ENCODE measurements around the gene ICE1.
"Not testable (repeated sequence)": the region's sequence is repeated elsewhere in the genome, so short reads cannot be mapped to it uniquely, and the experiment has no call there.

ICE1 gene

DNA sequence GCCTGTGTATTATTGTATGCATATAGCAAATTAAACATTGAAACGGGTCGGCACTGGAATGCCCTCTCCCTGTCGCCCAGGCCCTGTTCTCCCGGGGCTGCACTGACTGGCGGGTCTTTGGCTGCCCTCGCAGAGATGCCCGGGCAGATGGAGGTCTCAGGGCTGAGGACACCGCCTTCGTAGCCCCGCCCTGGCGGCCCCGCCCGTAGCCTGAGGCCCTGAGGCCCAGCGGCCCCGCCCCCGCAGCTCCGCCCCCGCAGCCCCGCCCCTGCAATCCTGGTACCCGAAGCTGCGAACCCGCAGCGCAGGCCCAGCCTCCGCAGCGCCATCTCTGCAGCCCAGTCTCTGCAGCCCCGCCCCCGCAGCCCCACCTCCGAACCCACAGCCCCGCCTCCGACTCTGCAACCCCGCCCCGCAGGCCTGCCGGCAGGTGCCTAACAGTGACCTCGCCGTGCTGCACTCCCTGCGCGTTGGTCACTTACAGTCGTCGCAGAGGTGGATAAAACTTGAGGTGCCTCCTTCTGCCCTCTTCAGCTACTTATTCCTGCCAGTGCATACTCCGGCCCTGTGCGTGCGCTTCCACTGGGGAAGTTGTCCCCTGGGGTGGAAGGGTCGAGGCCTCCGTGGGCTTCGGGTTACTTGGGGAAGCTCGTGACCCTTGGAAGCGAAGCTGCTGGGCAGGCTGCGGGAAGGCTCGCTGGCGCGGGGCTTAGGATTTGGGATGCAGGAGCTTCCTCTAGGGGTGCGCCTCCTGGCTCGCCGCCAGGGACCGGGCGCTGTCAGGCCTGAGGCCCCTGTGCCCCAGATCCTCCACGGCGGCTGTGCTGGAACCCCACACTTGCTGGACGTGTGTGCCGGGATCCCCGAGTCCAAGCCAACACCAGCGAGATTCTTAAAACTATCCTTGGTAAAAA, 72.3 kb downstream of the ICE1 start:
- peak; percentile 69 for DNase-seq

DNA sequence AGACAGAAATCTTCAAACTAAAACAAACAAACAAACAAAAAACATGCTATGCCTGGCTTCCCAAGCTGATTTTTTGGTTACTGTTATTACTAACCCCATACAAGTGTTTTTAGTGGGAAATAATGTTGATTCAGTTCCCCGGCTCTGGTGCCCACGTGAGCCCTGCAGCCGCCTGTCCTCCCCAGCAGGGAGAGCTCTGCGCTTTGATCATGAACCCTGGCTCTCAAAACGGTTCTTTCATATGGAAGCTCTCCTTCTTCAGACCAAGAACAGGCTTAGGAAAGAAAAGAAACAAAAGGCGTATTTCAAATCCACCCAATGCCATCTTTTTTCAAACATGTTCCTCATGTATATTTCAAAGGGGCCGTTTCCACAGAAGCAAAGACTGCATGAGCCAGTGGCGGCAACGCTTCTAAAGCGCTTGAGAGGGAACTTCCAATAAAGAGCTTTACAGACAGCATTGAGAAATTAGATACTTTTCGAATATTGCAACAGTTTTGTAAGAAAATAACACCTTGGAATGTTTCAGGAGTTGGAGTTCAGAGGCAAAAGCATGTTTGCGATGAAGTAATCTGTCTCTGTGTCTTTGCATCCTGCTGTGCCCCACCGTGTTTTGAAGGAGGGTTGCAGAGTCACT, 74.8 kb downstream of the ICE1 start:
- peak; percentile 31 for DNase-seq

DNA sequence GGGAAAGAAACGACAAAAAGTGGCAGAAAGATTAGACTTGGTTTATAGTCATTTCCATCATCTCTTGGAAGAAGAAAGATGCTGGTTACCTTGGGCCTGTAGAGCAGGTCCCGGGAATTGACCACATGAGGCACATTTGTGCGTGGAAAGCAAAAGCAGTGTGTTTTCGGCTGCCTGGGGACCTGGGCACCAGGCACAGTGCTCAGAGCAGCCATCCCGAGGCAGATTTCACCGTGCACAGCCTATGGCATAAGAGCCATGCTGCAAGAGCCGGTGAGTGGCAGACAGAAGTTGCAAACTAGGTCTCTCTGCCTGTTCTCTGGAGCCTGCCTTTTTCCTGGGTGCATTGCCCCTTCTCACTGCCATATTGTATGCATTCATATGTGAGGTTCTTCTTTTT, 77.0 kb downstream of the ICE1 start:
- DNase-seq = no peak

DNA sequence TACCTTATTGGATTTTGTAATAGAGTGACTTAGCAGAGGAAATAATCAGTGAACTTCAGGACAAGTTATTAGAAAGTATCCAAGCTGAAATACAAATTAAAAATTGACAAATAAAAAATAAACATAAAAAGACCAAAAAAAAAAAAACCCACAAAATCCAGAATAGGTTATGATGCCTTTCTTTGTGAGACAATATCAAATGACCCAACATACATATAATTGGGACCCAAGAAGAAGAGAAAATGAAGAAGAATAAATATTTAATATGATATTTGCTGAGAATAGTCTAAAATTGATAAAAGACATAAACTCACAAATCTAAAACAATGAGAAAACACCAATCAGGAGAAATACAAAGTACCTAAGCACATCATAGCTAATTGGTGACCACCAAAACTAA, 81.8 kb downstream of the ICE1 start:
- DNase-seq = no peak

DNA sequence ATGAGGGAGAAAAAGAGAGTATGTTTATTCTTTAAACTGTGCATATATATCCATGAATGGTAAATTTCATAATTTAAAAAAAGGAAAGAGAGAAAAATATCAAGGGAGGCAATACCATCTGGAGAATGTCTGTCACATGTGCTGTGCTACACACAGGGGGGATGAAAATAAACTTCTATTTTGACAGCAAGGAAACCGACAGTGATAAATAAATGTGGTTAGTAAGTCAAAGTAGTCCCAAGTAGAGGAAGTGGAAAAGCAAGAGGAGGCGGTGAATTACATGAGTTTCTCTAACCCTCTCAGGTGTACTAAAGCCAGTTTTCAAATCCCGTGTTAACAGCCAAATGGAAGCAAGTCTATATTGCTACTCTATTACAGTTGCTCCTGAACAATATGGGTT, 83.3 kb downstream of the ICE1 start:
- no peak for DNase-seq

DNA sequence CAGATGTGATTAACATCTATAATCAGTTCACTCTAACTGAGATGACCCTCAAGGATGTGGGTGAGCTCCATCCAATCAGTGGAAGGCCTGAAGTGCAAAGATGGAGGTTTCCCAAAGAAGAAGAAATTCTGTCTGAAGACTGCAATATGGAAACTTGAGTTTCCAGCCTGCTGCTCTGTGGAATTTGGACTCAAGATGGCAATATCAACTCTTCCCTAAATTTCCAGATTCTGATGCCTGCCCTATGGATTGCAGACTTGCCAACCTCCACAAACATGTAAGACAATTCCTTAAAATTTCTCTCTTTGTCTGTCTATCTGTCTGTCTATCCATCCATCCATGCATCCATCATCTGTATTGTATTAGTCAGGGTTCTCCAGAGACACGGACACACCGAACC, 85.9 kb downstream of the ICE1 start:
- DNase-seq = no peak

DNA sequence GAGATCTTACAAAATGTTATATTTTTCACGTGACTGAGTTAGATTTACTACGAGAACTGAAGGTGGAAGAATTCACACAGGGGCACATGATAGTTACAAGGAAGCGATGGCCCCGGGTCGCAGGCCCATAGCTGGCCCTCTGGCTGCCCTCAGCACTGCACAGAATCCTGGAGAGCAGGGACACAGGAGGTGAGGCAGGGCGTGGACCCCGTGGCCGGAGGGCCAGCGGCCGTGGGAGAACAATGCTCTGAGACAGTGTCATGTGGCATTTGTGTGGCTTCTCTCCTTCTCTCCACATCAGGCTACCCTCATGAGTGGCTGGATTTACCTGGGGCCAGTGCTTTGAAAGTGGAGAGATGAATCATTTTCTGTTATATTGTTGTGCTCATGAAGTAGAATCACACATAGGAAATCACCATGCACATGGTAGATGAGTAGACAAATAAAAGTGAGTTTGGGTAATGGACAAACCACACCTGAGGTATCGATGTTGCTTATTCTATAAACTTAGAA, 89.5 kb downstream of the ICE1 start:
- no peak for DNase-seq

DNA sequence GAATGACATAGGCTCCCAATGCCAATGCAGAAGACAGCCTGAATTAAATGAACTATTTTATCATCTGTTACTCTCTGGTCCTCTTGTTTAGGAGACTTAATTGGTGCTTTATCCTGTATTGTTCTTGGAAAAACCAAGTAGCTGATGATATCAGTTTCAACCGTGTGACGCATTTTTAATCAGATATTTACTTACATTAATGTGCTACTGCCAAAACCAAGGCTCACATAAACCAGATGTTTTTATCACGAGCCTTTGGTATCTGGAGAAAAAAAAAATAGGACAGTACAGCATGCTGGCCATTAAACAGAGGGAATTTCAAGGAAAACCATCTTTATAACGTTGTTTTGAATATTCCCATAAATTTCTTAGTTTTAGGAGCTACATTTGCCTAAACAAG, 90.1 kb downstream of the ICE1 start:
- DNase-seq = no peak

DNA sequence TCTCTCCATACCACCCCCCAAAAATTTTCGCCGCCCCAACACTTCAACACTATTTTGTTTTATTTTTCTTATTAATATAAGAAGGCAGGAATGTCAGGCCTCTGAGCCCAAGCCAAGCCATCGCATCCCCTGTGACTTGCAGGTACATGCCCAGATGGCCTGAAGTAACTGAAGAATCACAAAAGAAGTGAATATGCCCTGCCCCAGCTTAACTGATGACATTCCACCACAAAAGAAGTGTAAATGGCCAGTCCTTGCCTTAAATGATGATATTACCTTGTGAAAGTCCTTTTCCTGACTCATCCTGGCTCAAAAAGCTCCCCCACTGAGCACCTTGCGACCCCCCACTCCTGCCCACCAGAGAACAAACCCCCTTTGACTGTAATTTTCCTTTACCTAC, 98.1 kb downstream of the ICE1 start:
- DNase-seq = not testable (repeated sequence)

DNA sequence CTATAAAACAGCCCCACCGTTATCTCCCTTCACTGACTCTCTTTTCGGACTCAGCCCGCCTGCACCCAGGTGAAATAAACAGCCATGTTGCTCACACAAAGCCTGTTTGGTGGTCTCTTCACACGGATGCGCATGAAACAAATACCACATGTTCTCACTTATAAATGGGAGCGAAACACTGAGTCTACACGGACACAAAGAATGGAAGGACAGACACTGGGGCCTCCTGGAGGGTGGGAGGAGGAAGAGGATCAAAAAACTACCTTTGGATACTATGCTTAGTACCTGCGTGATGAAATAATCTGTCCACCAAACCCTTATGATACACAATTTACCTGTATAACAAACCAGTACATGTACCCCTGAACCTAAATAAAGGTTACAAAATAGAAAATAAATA, 98.6 kb downstream of the ICE1 start:
- no peak for DNase-seq

DNA sequence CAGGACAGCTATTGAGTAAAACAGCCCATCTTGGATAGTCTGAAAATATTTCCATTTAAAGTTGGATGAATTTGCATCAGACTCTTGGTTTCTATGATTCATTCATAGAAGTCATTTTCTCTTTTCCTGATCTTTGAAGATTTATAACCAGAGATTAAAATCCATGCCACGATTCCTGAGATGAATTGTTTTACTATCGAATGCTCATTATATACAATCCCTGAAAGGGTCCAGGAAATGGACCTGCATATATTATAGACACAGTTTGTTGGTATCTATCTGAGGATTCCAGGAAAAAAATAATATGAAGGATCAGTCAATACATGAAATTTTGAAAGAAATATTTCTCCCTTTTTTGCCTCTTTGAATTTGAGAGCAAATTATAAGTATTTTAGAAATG, 99.0 kb downstream of the ICE1 start:
- no peak for DNase-seq

DNA sequence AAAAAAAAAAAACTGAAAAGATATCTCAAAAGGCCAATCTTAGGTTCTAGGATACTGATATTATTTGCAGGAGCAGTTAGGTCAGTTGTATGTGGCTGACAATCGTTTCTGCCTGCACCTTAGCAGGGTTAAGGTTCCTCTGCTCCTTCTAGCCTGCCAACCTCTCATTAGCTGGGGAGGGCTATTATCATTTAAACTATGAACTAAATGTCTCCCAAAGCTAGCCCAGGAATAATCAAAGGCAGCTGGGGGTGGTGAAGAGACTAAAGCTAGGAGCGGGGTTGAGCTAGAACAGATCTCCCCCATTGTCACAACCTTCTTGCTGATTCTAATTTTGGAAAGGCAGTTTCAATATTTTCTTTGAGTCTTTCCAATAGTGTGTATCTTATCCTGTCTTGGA, 99.9 kb downstream of the ICE1 start:
- no peak for DNase-seq

DNA sequence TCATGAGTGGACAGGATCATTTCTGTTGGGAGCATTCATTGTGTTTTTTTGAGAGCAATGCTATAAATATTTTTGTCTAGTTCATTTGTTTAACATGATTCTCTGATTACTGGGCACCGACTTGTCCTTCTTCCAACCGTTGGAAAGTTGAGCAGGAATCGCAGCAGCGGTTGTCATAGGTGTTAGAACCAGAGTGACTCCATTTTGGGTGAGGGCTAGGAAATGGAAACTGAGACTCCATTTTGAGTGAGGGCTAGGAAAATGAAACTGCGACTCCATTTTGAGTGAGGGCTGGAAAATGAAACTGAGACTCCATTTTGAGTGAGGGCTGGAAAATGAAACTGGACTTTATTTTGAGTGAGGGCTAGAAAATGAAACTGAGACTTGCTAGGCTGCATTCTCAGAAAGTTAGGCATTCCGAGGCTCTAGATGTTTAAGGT, 100.6 kb downstream of the ICE1 start:
- DNase-seq = peak; percentile 8

DNA sequence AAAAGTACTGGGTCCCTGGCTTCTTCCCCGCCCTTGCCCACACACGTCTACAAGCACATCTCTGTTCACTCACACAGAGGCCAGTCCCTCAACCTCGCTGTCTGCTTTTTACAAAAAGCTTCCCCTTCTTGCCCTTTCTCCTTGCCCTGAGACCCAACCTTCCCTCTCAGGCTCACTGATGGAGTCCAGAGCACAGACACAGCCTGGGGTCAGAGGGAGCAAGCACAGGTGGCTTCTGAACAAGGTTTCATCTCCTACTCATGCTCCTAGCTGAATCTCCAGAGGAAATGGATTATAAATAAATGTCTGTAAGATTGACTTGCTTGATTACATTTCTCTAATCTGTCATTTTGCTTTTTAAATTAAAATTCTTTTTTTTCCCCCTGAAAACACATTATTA, 101.8 kb downstream of the ICE1 start:
- DNase-seq = no peak

DNA sequence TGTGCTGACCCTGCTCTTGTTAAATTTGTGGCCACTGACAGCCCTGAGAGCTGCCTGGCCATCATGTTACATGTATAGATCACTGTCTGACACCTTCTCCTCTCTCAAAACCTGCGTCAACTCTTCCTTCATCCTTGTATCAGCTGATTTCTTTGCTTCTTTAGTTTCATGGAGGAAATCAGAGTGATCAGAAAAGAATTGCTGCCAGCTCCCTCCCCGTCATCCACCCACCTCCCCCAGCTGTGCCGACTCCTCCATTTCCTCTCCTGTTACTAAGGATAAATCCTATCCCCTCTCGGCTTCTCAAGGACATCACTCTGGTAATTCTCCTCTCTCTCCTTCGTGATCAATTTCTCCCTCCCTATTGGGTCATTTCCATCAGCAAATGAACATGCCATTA, 108.9 kb downstream of the ICE1 start:
- DNase-seq = no peak

DNA sequence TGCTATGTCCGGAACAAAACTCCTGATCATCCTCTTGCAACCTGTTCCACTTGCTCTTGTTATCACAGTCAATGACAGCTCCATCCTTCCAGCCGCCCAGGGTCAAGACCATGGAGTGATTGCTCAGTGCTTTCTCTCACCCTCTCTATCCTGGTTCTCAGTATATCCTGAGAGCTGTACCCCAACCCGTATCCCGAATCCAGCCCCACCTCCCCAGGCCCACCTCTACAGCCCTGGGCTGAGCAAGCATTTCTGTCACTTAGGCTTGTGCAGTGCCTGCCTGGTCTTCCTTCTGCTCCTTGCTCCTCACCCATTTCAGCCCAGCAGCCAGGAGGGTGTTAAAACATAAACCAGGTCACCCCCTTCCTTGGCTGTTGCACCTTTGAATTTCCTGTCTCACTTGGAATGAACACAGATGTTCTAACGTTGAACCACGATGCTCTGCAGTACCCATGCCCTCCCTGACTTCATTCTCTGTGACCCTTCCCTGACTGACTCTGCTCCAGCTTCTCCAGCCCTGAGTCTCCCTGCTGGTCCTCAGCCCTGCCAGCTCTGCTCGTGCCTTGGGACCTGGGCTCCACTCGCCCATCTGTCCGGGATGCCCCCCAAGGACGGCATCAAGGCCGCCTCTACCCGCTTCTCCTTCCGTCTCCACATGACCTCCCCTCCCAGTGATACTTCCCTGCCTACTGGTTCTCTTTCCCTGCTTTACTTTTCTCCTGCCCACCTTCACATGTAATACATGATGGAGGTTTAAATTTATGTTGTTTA, 110.0 kb downstream of the ICE1 start:
- DNase-seq = no peak

DNA sequence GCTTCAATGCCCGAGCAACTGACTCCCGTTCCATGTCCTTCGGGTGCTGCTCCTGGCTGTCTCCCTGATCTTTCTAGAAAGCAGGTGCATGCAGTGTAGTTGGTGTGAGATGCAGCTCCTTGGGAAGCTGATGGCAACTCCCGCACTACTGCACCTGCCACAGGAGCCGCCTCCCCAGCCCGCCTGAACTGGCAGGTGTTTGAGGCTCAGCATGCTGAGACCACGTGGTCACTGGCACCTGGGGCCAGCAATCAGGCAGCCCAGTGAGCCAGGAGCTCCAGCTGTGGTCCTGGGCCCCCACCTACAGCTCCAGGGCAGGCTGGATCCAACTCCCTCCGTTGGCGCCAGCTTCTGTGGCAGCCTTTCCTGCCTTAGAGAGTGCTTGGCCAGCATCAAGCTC, 111.5 kb downstream of the ICE1 start:
- DNase-seq = no peak

DNA sequence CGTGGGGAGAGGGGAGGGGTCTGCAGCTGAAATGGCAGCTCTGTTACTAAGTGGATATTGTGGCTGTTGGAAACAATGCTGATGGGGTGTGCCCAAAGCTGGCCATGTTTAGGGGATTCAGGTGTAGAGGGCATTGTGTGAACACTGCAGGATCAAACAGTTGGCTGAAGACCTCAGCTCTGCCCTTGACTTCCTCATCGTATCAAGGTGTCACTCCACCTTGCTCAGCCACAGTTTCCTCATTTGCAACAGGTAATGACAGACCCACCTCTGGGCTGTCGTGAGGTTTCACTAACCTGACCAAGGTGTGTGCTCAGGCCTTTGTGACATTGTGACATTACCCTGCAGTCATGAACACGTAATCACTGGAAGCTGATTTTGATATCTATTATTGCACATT, 111.9 kb downstream of the ICE1 start:
- no peak for DNase-seq

DNA sequence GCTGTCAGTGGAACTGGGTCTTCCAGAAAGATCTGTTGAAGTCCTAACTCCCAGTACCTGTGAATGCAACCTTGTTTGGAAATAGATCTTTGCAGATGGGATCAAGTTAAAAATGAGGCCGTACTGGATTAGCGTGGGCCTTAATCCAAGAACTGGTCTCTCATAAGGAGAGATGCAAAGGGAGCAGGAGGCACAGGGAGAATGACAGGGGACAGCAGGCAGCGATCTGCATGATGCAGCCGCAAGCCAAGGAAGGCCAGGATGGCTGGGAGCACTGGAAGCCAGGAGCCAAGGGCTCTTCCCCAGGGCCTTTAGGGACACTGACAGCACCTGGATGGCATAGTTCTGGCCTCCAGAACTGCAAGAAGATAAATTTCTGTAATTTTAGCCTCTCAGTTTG, 114.4 kb downstream of the ICE1 start:
- DNase-seq = no peak

DNA sequence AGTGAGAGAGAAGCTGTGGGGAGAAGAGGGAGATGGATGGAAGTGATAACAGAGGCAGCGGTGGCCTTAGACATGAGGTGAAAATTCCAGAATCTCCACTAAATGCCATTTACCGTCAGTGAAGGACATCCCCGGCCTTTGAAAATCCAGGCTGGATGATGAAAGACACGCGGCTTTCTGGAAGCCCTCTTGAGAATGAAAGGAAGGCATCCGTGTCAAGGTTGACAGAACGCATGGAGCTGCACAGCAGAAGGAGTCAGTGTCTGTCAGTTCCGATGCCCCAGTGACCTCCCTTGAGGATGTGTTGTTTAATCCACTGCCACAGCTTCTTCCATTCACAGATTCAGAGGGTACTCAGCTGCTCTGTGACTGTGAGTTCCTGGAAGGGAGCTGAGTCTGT, 114.9 kb downstream of the ICE1 start:
- DNase-seq = no peak

DNA sequence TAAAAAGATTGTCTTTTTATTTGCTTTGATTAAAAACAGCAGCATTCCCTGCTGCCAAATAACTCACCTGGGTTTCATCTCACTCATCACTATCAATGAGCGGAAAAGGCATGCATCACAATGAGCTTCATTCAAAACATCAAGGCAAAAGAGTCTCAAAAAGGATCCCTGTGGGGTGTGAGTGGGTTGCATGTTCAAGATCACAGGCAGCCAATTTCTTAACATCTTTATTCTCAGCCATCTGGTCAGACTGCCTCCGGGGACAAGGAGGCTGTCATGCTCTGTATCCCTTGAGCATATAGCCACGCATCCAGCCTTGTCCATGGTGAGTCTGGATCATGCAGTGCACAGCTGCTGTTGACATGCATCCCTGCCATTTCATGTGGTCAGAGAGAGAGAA, 117.1 kb downstream of the ICE1 start:
- no peak for DNase-seq
